Hair follicle dermal papilla cell (primary cell): Measurements from ENCODE around the gene DCDC1. TPM values are rescaled to one million over a fixed set of nuclear protein-coding genes. Genes with fewer than 3 reads are reported as not detected.

Experiments used
- total RNA-seq: library from RNA; depleted of rRNA; stranded (reverse); fragments of >200 nt; gene quantifications from 2 replicates; pipeline ENCODE4 v1.2.3, GENCODE V29; 2012

Gene DCDC1
- 0.32 TPM in 1 of 2 replicates, not detected in the other for total RNA-seq

GRCh38 chr11:31369348-31370329 is at the start of gene DCDC1, which contains the start of gene DNAJC24:
TSS of gene DCDC1 (minus strand) at chr11:31369739. CDS start at chr11:31328280, 41,459 bp downstream.
TSS of gene DNAJC24 (plus strand) at chr11:31369860. CDS start at chr11:31370749, 889 bp downstream.

Other genes with a start within 250 kb of the DCDC1 start
- 17.9 and 21.4 TPM in 2 replicates for gene DNAJC24, start 121 bp upstream of the DCDC1 start, total RNA-seq
- gene IMMP1L, start 139.9 kb upstream of the DCDC1 start, total RNA-seq: 7.5 and 10.2 TPM in 2 replicates
- 14.3 and 15.1 TPM in 2 replicates for gene ELP4, start 140.0 kb upstream of the DCDC1 start, total RNA-seq